Dendritic cell treated with granulocyte-macrophage colony-stimulating factor and Interleukin-4, amounts not matched to agents 40 ng/mL and 50 ng/mL, for 4 days (primary cell): ENCODE results near the gene ZNF579.
A peak's percentile ranks its signal among the peaks of the same experiment; 100 is the strongest.
"Not testable (repeated sequence)": the region's sequence is repeated elsewhere in the genome, so short reads cannot be mapped to it uniquely, and the experiment has no call there.

Experiments used
- H3K27ac Mint-ChIP-seq: one replicate; pipeline ENCODE4 v1.8.0; 2022; ENCODE audit warnings: mild to moderate bottlenecking, mixed read lengths
- H3K27me3 Mint-ChIP-seq: one replicate; pipeline ENCODE4 v1.8.0; 2022; ENCODE audit warnings: mild to moderate bottlenecking, mixed read lengths
- H3K36me3 Mint-ChIP-seq: one replicate; pipeline ENCODE4 v1.8.0; 2022; ENCODE audit warnings: low read depth, mixed read lengths
- H3K4me1 Mint-ChIP-seq: one replicate; pipeline ENCODE4 v1.8.0; 2022; ENCODE audit warnings: low read depth, mixed read lengths
- H3K4me3 Mint-ChIP-seq: one replicate; pipeline ENCODE4 v1.8.0; 2022; ENCODE audit warnings: mild to moderate bottlenecking, moderate library complexity, mixed read lengths
- H3K9me3 Mint-ChIP-seq: one replicate; pipeline ENCODE4 v1.8.0; 2022; ENCODE audit warnings: mixed read lengths
- intact Hi-C: fragments of 100-400 bp; cut with micrococcal nuclease; formaldehyde crosslinking; loops from one replicate; pipeline ENCODE4 v1.15.0; 2022

The ZNF579 gene

GRCh38 chr19:55540619-55541018 lies 40.0 kb downstream of the ZNF579 start:
- intact Hi-C loops = no loop called here
- Mint-ChIP-seq H3K27me3 (peaks cover 10% of the 10 kb centered on the region), H3K4me3 (no peak overlapping the region), H3K9me3 (no peaks in the 10 kb centered on the region), H3K27ac (no peak overlapping the region), H3K4me1 (peaks cover 10% of the 10 kb centered on the region), H3K36me3 (no peaks in the 10 kb centered on the region)

GRCh38 chr19:55539090-55539984 lies 41.3 kb downstream of the ZNF579 start:
- peaks cover 6% of the 10 kb centered on the region for H3K27me3 Mint-ChIP-seq
- H3K36me3 Mint-ChIP-seq = no peaks in the 10 kb centered on the region
- intact Hi-C loops = no loop called here
- no peaks in the 10 kb centered on the region for H3K9me3 Mint-ChIP-seq
- no peak overlapping the region for H3K27ac Mint-ChIP-seq
- H3K4me3 Mint-ChIP-seq = no peak overlapping the region
- peaks cover 12% of the 10 kb centered on the region for H3K4me1 Mint-ChIP-seq

- H3K9me3 Mint-ChIP-seq = no peaks in the 10 kb centered on the region
- intact Hi-C loops = no loop called here
- H3K27me3 Mint-ChIP-seq = peaks cover 11% of the 10 kb centered on the region
- H3K4me1 Mint-ChIP-seq = peaks cover 12% of the 10 kb centered on the region
- peak overlapping the region; percentile 36 for H3K27ac Mint-ChIP-seq
- H3K36me3 Mint-ChIP-seq = no peaks in the 10 kb centered on the region
- H3K4me3 Mint-ChIP-seq = no peak overlapping the region
Measured at GRCh38 chr19:55538132-55538531, 42.5 kb downstream of the ZNF579 start.

- peaks cover 11% of the 10 kb centered on the region for H3K27me3 Mint-ChIP-seq
- peaks cover 12% of the 10 kb centered on the region for H3K4me1 Mint-ChIP-seq
- H3K9me3 Mint-ChIP-seq = no peaks in the 10 kb centered on the region
- intact Hi-C loops = no loop called here
- H3K36me3 Mint-ChIP-seq = no peaks in the 10 kb centered on the region
- H3K4me3 Mint-ChIP-seq = no peak overlapping the region
- H3K27ac Mint-ChIP-seq = peak overlapping the region; percentile 36
Measured at GRCh38 chr19:55537741-55538111, 42.9 kb downstream of the ZNF579 start.

- Mint-ChIP-seq H3K36me3 (no peaks in the 10 kb centered on the region), H3K27me3 (peaks cover 11% of the 10 kb centered on the region), H3K4me3 (no peak within 1 kb of the TSS), H3K9me3 (no peaks in the 10 kb centered on the region), H3K4me1 (peaks cover 12% of the 10 kb centered on the region), H3K27ac (peak within 1 kb of the TSS; percentile 36)
- intact Hi-C loops = no loop called here
Measured at GRCh38 chr19:55536951-55537740, 43.5 kb downstream of the ZNF579 start, which contains the start of gene SBK2. Gene SBK2, minus strand, starts transcription at chr19:55537133. Its CDS starts 839 bp downstream, at chr19:55536294.

- Mint-ChIP-seq H3K9me3 (no peaks in the 10 kb centered on the region), H3K36me3 (no peaks in the 10 kb centered on the region), H3K27ac (no peak overlapping the region), H3K4me3 (no peak overlapping the region), H3K4me1 (peaks cover 12% of the 10 kb centered on the region), H3K27me3 (peaks cover 5% of the 10 kb centered on the region)
- intact Hi-C loops = no loop called here
Measured at GRCh38 chr19:55536366-55536765, 44.3 kb downstream of the ZNF579 start.

GRCh38 chr19:55535965-55536350 lies 44.7 kb downstream of the ZNF579 start:
- Mint-ChIP-seq H3K9me3 (no peaks in the 10 kb centered on the region), H3K36me3 (no peaks in the 10 kb centered on the region), H3K27ac (peak overlapping the region; percentile 65), H3K4me1 (peaks cover 12% of the 10 kb centered on the region), H3K4me3 (no peak overlapping the region), H3K27me3 (peaks cover 5% of the 10 kb centered on the region)
- intact Hi-C loops = no loop called here

GRCh38 chr19:55535173-55535964 lies 45.3 kb downstream of the ZNF579 start:
- intact Hi-C loops = no loop called here
- Mint-ChIP-seq H3K36me3 (no peaks in the 10 kb centered on the region), H3K4me1 (peaks cover 12% of the 10 kb centered on the region), H3K4me3 (no peak overlapping the region), H3K9me3 (no peaks in the 10 kb centered on the region), H3K27me3 (peaks cover 5% of the 10 kb centered on the region), H3K27ac (peak overlapping the region; percentile 65)

GRCh38 chr19:55534280-55534679 lies 46.4 kb downstream of the ZNF579 start:
- H3K27me3 Mint-ChIP-seq, H3K36me3 Mint-ChIP-seq, H3K4me3 Mint-ChIP-seq, H3K27ac Mint-ChIP-seq, intact Hi-C loops, H3K9me3 Mint-ChIP-seq: not testable (repeated sequence)
- H3K4me1 Mint-ChIP-seq = peaks cover 12% of the 10 kb centered on the region

- peaks cover 10% of the 10 kb centered on the region for H3K4me1 Mint-ChIP-seq
- intact Hi-C loops = no loop called here
- no peaks in the 10 kb centered on the region for H3K36me3 Mint-ChIP-seq
- no peak overlapping the region for H3K27ac Mint-ChIP-seq
- no peak overlapping the region for H3K4me3 Mint-ChIP-seq
- peaks cover 8% of the 10 kb centered on the region for H3K27me3 Mint-ChIP-seq
- no peaks in the 10 kb centered on the region for H3K9me3 Mint-ChIP-seq
Measured at GRCh38 chr19:55530996-55531395, 49.7 kb downstream of the ZNF579 start.

- intact Hi-C loops = no loop called here
- peaks cover 14% of the 10 kb centered on the region for H3K27me3 Mint-ChIP-seq
- no peaks in the 10 kb centered on the region for H3K9me3 Mint-ChIP-seq
- no peak overlapping the region for H3K27ac Mint-ChIP-seq
- H3K4me3 Mint-ChIP-seq = no peak overlapping the region
- no peaks in the 10 kb centered on the region for H3K4me1 Mint-ChIP-seq
- H3K36me3 Mint-ChIP-seq = no peaks in the 10 kb centered on the region
Measured at GRCh38 chr19:55529636-55530234, 50.9 kb downstream of the ZNF579 start.

GRCh38 chr19:55528030-55528803 lies 52.4 kb downstream of the ZNF579 start:
- H3K9me3 Mint-ChIP-seq = no peaks in the 10 kb centered on the region

More at GRCh38 chr19:55528030-55528803, 52.4 kb downstream of the ZNF579 start:
- Mint-ChIP-seq H3K4me3 (no peak overlapping the region), H3K36me3 (no peaks in the 10 kb centered on the region), H3K27ac (no peak overlapping the region), H3K27me3 (peaks cover 9% of the 10 kb centered on the region), H3K4me1 (no peaks in the 10 kb centered on the region)
- intact Hi-C loops = no loop called here
